ENCODE results near the gene FGF14. TPM values are rescaled to one million over a fixed set of nuclear protein-coding genes. Genes with fewer than 3 reads are reported as not detected.

FGF14 gene
- total RNA-seq, 1 donor from 2014 or later, result 0.23 TPM

DNA sequence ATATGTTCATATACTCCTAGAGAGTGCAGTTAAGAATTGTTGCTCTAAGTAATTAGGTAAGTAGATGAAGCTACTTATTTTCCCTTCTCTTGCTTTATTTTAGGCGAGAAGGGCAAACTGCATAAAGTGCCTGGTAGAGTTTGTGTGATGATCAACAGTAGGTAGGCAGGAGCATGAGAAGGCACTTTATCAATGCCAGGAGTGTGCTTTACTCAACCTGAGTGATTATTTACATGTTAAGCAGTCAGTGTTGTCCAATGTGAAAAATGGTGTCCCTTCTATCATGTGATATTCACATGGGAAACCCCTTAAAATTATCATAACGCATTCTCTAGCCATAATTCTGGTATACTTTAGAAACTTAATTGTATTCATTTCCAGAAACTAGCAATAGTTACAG, 655.3 kb downstream of the FGF14 start:
- no peaks in the 10 kb centered on the region for H3K27me3 Mint-ChIP-seq (ENCODE audit: low read depth, unreplicated experiment)

GRCh38 chr13:101739382-101740178, 662.3 kb downstream of the FGF14 start:
- no peak overlapping the region for H3K27ac Mint-ChIP-seq (ENCODE audit: unreplicated experiment)

More for the DNA sequence above, 655.3 kb downstream of the FGF14 start:
- DNase-seq (ENCODE audit: low read depth) (no peak), FAIRE-seq (no peak)
- no peaks in the 10 kb centered on the region for H3K36me3 ChIP-seq (ENCODE audit: insufficient read depth, low read length)
- H3K9me3 ChIP-seq (ENCODE audit: insufficient read depth, low read depth, low read length), result no peaks in the 10 kb centered on the region
- H3K36me3 Mint-ChIP-seq (ENCODE audit: low read depth, unreplicated experiment), result no peaks in the 10 kb centered on the region
- H3K4me2 ChIP-seq (ENCODE audit: low read length), result no peak overlapping the region
- no peak overlapping the region for H3K27ac Mint-ChIP-seq (ENCODE audit: unreplicated experiment)
- H3K9me3 Mint-ChIP-seq (ENCODE audit: unreplicated experiment), result no peaks in the 10 kb centered on the region
- H3K4me3 ChIP-seq (ENCODE audit: insufficient read depth, low read depth, low read length), result no peak overlapping the region
- no peaks in the 10 kb centered on the region for H3K27me3 ChIP-seq (ENCODE audit: insufficient read depth, low read length)
- H4K20me1 ChIP-seq (ENCODE audit: insufficient read depth, low read length), result no peaks in the 10 kb centered on the region
- H3K79me2 ChIP-seq (ENCODE audit: insufficient read depth, low read length), result no peaks in the 10 kb centered on the region
- H3K4me1 ChIP-seq (ENCODE audit: insufficient read depth, low read length), result no peaks in the 10 kb centered on the region
- H3K4me3 Mint-ChIP-seq (ENCODE audit: unreplicated experiment), result no peak overlapping the region
- H3K9ac ChIP-seq (ENCODE audit: low read length), result no peak overlapping the region
- no peak overlapping the region for H3K27ac ChIP-seq (ENCODE audit: low read depth, low read length)
- H2AFZ ChIP-seq (ENCODE audit: low read depth, low read length), result no peak overlapping the region
- TF ChIP-seq EZH2 (IDR thresholded peaks at IDR 0.05; ENCODE audit: insufficient read depth, low read length) (no peak), CTCF (IDR thresholded peaks at IDR 0.05; ENCODE audit: insufficient read depth, low read depth, low read length) (no peak)
- peaks cover 2% of the 10 kb centered on the region for H3K4me1 Mint-ChIP-seq (ENCODE audit: low read depth, unreplicated experiment)

More at GRCh38 chr13:101739382-101740178, 662.3 kb downstream of the FGF14 start:
- FAIRE-seq, result no peak
- H3K27me3 ChIP-seq (ENCODE audit: insufficient read depth, low read length), result no peaks in the 10 kb centered on the region
- no peak overlapping the region for H3K4me2 ChIP-seq (ENCODE audit: low read length)
- no peak for TF ChIP-seq CTCF (IDR thresholded peaks at IDR 0.05; ENCODE audit: insufficient read depth, low read depth, low read length)
- H3K36me3 ChIP-seq (ENCODE audit: insufficient read depth, low read length), result no peaks in the 10 kb centered on the region
- H2AFZ ChIP-seq (ENCODE audit: low read depth, low read length), result no peak overlapping the region
- H3K36me3 Mint-ChIP-seq (ENCODE audit: low read depth, unreplicated experiment), result no peaks in the 10 kb centered on the region
- no peak for DNase-seq (ENCODE audit: low read depth)
- no peak overlapping the region for H3K9ac ChIP-seq (ENCODE audit: low read length)
- H3K4me1 ChIP-seq (ENCODE audit: insufficient read depth, low read length), result no peaks in the 10 kb centered on the region
- no peaks in the 10 kb centered on the region for H3K27me3 Mint-ChIP-seq (ENCODE audit: low read depth, unreplicated experiment)
- no peak overlapping the region for H3K4me3 Mint-ChIP-seq (ENCODE audit: unreplicated experiment)
- H3K27ac ChIP-seq (ENCODE audit: low read depth, low read length), result no peak overlapping the region
- no peaks in the 10 kb centered on the region for H3K79me2 ChIP-seq (ENCODE audit: insufficient read depth, low read length)
- no peaks in the 10 kb centered on the region for H4K20me1 ChIP-seq (ENCODE audit: insufficient read depth, low read length)
- no peaks in the 10 kb centered on the region for H3K9me3 ChIP-seq (ENCODE audit: insufficient read depth, low read depth, low read length)
- H3K9me3 Mint-ChIP-seq (ENCODE audit: unreplicated experiment), result no peaks in the 10 kb centered on the region
- no peaks in the 10 kb centered on the region for H3K4me1 Mint-ChIP-seq (ENCODE audit: low read depth, unreplicated experiment)
- no peak overlapping the region for H3K4me3 ChIP-seq (ENCODE audit: insufficient read depth, low read depth, low read length)

Measured in astrocyte (in vitro differentiated cells and primary cell).